ENCODE data around the gene ANAPC15.
A peak's percentile ranks its signal among the peaks of the same experiment; 100 is the strongest.
"Not testable (repeated sequence)": the region's sequence is repeated elsewhere in the genome, so short reads cannot be mapped to it uniquely, and the experiment has no call there.

The ANAPC15 gene

DNA sequence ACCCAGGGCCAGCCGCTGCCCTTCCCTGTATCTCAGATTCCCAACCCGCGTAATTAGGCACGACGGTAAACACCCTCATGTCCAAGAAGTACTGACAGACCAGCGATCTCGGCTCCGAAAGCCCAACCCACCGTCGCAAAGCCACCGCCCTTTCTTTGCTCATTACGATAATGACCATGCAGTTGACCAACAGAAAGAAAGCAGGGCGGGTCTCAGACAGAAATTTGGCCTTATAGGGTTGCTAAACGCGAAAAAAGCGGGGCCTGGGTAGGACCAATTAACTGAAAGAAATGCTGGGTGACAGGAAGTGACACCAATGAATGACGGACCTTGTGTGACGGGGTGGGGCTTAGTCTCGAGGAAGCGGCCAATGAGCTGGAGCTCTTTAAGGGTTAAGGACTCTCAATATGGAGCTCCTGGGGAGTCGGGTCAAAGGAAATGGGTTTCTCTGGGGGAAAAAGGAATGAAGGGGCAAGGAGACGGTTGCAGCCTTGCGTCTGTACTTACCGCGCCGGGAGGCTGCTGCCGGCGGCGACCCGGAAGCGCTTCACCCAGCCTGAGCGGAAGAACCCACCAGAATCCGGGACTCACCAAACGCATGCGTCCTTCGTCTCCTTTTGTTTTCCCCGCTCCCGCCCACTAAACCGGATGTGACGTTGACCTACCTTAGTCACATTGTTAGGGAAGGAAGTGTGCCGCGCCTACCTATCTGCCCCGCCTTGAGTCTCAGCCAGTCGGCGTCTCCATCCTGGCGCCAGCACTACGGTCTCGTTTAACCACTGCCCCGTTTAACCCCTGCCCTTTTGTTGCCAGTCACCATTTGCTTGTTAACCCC, at the start of gene ANAPC15:
ANAPC15 (minus strand) TSS at position 553 of the 835 bp plus-strand sequence. CDS start 1,419 bp downstream, outside the sequence.
- DNase-seq (ENCODE audit: low read depth) = peak; percentile 99

DNA sequence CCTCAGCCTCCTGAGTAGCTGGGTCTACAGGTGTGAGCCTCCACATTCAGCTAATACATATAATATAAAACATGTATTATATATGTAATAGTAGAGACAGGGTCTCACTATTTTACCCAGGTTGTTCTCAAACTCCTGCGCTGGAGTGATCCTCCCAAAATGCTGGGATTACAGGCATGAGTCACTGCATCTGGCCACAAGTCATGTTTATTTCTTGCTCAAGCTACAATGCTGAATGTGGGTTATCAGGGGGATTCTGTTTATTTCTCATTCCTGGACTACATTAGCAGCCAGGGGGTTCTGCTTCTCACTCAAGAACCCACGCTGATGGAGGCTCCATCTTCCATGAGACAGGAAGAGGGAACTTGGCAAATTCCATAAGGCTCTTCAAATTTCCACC, 47.8 kb upstream of the ANAPC15 start:
- DNase-seq (ENCODE audit: low read depth) = no peak

GRCh38 chr11:72157131-72157530, 44.6 kb upstream of the ANAPC15 start:
- DNase-seq (ENCODE audit: low read depth) = no peak

- DNase-seq (ENCODE audit: low read depth) = no peak
These were observed 43.3 kb upstream of the ANAPC15 start for GRCh38 chr11:72155751-72156150.

DNA sequence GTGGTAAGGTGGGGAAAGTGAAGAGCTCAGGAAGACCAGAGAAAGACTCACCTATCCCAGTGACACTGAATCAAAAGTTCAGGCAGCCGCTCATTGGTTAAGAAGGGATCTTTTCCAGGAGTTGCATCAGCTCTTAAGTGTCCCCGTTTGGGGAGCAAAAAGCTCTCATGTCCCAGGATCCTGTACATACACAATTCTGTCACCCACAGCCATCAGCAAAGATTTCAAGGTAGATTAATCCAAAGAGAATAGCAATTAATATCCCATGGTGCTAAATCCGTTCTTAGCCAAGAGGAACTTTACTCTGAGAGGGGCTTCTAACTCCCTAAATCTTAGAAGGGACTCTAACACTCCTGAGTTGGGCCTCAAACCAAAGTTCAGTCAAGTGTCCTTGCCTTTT, 42.3 kb upstream of the ANAPC15 start:
- no peak for DNase-seq (ENCODE audit: low read depth)

- DNase-seq (ENCODE audit: low read depth) = not testable (repeated sequence)
These were observed 41.4 kb upstream of the ANAPC15 start for GRCh38 chr11:72153874-72154273.

- DNase-seq (ENCODE audit: low read depth) = no peak
These were observed 38.4 kb upstream of the ANAPC15 start for GRCh38 chr11:72150882-72151281.

DNA sequence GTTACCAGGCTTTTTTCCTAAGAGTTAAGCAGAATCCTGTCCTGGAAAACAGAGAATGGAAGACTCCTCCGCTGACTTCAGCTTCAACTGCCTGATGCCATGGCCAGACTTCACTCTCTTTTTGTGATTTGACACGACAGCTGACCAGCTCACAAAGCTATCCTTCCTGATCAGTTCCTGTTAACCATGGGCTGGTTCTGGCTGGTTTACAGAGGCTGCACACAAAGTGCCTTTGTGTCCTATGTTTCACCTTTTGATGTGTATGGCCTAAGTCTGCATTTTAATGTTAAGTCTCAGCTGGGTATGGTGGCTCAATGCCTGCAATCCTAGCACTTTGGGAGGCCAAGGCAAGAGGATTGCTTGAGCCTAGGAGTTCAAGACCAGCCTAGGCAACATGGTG, 34.1 kb upstream of the ANAPC15 start:
- no peak for DNase-seq (ENCODE audit: low read depth)

DNA sequence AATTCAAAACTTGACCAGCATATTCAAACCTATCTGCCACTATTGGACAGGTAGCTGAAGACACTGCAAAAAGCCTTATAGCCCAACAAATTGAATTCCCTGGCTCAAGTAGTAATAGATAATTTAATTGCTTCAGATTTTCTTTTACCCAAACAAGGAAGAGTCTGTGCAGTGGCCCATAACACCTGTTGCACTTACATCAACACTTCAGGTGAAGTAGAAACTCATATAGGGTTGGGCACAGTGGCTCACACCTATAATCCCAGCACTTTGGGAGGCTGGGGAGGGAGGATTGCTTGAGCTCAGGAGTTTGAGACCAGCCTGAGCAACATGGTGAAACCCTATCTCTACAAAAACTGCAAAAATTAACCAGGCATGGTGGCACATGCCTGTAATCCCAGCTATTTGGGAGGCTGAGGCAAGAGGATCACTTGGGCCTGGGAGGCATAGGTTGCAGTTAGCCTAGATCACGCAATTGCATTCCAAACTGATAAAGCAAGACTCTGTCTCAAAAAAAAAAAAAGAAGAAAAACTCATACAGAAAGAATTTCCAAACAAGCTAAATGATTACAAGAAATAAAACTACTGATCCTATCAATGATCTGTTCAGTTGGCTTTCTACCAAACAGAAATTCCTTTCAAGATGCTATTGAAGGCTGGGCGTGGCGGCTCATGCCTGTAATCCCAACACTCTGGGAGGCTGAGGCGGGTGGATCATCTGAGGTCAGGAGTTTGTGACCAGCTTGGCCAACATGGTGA, 32.5 kb upstream of the ANAPC15 start:
- DNase-seq (ENCODE audit: low read depth) = peak; percentile 97

DNA sequence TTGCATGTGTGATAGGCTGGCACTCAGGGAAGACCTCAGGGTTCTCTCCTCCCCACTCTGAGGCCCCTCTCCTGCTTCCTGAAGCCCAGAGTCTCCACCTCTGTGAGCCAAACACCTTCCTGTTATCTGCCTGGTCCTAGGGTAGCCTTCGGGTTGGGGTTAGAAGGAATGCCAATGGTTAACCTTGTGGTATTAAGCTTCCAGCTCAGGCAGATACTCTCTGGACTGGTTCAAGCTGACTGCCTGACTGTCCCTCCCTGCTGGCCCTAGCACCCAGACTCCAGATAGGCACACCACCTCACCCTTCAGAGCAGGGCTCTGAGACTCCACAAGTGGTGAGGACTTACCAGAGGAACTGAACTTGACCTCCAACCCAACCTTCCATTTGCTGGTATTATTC, 30.0 kb upstream of the ANAPC15 start:
- not testable (repeated sequence) for DNase-seq (ENCODE audit: low read depth)

- not testable (repeated sequence) for DNase-seq (ENCODE audit: low read depth)
These were observed 29.6 kb upstream of the ANAPC15 start for GRCh38 chr11:72142086-72142485.

DNA sequence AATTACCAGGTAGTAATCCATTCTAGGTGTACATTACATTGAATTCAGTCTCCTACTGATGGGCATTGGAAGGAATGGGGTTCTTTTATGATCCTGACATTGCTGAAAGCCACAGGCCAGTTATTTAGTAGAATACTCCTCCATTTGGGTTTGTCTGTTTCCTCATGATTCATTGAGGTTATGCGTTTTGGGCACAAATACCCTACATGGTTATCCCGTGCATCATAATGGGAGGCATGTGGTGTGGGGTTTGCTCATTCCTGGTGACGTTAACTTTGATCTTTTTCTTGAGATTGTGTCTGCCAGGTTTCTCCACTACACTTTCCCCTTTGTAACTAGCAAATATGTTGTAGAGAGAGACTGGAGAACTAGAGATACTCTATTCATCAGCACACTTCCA, 28.6 kb upstream of the ANAPC15 start:
- DNase-seq (ENCODE audit: low read depth) = peak; percentile 96

GRCh38 chr11:72140661-72141060, 28.2 kb upstream of the ANAPC15 start:
- no peak for DNase-seq (ENCODE audit: low read depth)

- no peak for DNase-seq (ENCODE audit: low read depth)
These were observed 27.0 kb upstream of the ANAPC15 start for GRCh38 chr11:72139500-72139899.

DNA sequence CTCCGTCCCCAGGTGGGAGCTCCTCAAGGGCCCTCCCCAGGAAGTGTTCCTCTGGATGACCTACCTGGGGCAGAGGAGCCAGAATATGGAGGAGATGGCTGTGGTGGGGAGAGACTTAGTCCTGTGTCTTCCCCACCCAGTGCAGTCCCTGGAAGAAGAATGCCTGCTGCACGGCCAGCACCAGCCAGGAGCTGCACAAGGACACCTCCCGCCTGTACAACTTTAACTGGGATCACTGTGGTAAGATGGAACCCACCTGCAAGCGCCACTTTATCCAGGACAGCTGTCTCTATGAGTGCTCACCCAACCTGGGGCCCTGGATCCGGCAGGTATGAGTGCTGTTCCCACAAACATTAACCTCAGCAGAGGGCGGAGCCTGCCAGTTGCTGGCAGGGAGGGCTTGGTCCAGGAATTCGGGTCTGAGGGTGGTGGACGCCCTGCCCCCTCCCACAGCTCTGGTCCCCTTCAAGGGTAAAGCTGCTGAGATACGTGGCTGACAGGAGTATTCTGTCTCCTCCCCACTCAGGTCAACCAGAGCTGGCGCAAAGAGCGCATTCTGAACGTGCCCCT, 26.4 kb upstream of the ANAPC15 start:
- DNase-seq (ENCODE audit: low read depth) = no peak

DNA sequence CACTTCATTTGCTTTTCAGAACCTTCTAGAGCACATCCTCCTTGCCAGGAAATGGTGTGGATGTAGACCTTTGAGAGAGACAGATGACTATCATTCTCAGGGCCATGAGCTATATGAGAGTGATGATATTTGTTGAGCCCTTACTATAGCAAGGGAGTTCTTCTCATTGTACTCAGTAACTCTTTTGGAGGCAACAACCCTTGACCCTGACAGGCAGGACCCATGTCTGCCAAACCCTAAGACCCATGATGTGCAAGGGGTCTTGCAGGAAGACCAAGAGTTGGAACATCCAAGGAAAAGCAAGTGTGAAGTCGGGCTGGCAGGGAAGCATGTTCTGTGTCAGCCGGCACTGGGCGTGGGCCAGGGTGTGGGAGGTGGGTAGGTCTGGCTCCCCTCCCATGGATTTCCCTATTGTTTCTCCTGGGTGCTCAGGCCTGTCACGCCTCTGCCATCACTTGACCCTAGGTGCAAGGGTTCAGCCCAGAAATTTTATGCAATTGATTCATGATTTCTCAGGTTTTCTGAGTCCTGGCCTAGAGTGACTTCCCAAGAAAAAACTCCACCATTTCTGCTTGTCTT, 24.3 kb upstream of the ANAPC15 start:
- DNase-seq (ENCODE audit: low read depth) = no peak

DNA sequence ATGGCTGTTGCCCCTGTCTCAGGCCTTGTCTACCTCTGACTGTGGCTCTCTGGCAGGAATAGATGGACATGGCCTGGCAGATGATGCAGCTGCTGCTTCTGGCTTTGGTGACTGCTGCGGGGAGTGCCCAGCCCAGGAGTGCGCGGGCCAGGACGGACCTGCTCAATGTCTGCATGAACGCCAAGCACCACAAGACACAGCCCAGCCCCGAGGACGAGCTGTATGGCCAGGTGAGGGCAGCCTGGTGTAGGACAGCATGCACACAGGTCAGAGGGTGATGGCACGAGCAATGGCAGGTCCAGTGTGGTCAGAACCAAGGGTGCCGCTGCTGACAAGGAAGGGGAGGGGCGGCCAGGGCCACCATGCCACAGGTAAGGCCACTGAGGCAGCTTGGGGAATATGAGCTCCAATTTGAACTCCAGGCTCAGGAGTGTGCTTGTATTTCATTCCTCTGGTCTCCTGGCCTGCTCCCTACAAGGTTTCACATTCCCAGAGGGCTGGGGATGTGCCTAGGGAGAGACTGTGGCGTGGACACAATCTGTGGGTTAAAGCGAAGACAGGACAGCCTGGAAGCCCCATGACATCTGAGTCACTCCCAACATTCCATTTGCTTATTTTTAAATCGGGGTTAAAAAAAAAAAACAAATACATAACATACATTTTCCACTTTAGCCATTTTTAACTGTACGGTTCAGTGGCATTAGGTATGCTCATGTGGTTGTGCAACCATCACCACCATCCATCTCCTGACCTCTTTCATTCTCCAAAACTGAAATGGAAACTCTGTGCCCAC, 23.6 kb upstream of the ANAPC15 start:
- no peak for DNase-seq (ENCODE audit: low read depth)

GRCh38 chr11:72135473-72135872, 23.0 kb upstream of the ANAPC15 start, which contains the start of gene FOLR3:
Gene FOLR3 (plus strand): TSS chr11:72135725. CDS start chr11:72135953, 228 bp downstream.
- DNase-seq (ENCODE audit: low read depth) = not testable (repeated sequence)

GRCh38 chr11:72132646-72133045, 20.2 kb upstream of the ANAPC15 start:
- DNase-seq (ENCODE audit: low read depth) = no peak

DNA sequence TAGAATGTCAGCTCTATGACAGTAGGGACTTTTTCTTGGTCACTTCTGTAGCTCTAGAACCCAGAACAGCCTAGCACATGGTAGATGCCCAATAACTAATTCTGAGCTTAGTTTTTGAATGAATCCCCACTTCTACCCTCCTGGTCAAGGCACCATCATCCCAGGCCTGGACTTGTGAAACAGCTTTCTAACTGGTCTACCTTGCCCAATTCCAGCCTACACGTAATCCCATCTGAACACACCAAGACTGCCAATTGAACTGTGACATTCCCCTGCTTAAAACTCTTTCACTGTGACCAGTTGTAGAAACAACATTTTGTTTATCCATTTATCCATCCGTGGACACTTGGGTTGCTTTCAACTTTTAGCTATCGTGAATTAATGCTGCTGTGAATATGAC, 16.9 kb upstream of the ANAPC15 start:
- DNase-seq (ENCODE audit: low read depth) = no peak

GRCh38 chr11:72127923-72128322, 15.4 kb upstream of the ANAPC15 start:
- DNase-seq (ENCODE audit: low read depth) = no peak

- no peak for DNase-seq (ENCODE audit: low read depth)
These were observed 13.5 kb upstream of the ANAPC15 start for GRCh38 chr11:72125956-72126355.
